Naive B cell (primary cell): Measurements from ENCODE around the gene LYPD8. TPM values are rescaled to one million over a fixed set of nuclear protein-coding genes. Genes with fewer than 3 reads are reported as not detected.
"Not testable (repeated sequence)": the region's sequence is repeated elsewhere in the genome, so short reads cannot be mapped to it uniquely, and the experiment has no call there.

Source experiments
- ATAC-seq, 2 donors: fragments of 150-1000 bp; cut with Tn5 transposase; 2 replicates each; pipeline ENCODE4 v1.10.0; 2021; ENCODE audit warnings: low read depth in 2 of 2, mild to moderate bottlenecking in 2 of 2, moderate library complexity in 2 of 2
- DNase-seq: peaks from one replicate; pipeline ENCODE4 v3.0.0; 2022
- H3K27ac Mint-ChIP-seq, 6 donors: one replicate each; pipeline ENCODE4 v1.8.0; 2020 to 2022; ENCODE audit warnings: mild to moderate bottlenecking in 6 of 6, mixed read lengths in 6 of 6, moderate library complexity in 5 of 6, inconsistent platforms in 2 of 6
- H3K27me3 Mint-ChIP-seq, 3 donors: one replicate each; pipeline ENCODE4 v1.8.0; 2021 to 2022; ENCODE audit warnings: mixed read lengths in 3 of 3, mild to moderate bottlenecking in 1 of 3
- H3K36me3 Mint-ChIP-seq, 2 donors: one replicate each; pipeline ENCODE4 v1.8.0; 2020 to 2022; ENCODE audit warnings: mixed read lengths in 2 of 2, inconsistent platforms in 1 of 2, mild to moderate bottlenecking in 1 of 2
- H3K4me1 Mint-ChIP-seq, 3 donors: one replicate each; pipeline ENCODE4 v1.8.0; 2020 to 2022; ENCODE audit warnings: mixed read lengths in 3 of 3, inconsistent platforms in 1 of 3, mild to moderate bottlenecking in 1 of 3, moderate library complexity in 1 of 3
- H3K4me3 Mint-ChIP-seq, 8 donors: one replicate each; pipeline ENCODE4 v1.8.0; 2020 to 2022; ENCODE audit warnings: mild to moderate bottlenecking in 8 of 8, mixed read lengths in 8 of 8, moderate library complexity in 8 of 8, inconsistent platforms in 2 of 8
- H3K9me3 Mint-ChIP-seq, 7 donors: one replicate each; pipeline ENCODE4 v1.8.0; 2020 to 2022; ENCODE audit warnings: mixed read lengths in 7 of 7, mild to moderate bottlenecking in 5 of 7, inconsistent platforms in 2 of 7, moderate library complexity in 1 of 7
- polyA plus RNA-seq, 6 donors: library from polyadenylated mRNA; unstranded; fragments of 300-500 nt; fragmentation: Illumina TruSeq; gene quantifications; one replicate each; pipeline ENCODE4 v1.2.3, GENCODE V29; 2021; ENCODE audit warnings: low read depth in 6 of 6

LYPD8 gene, protein sequence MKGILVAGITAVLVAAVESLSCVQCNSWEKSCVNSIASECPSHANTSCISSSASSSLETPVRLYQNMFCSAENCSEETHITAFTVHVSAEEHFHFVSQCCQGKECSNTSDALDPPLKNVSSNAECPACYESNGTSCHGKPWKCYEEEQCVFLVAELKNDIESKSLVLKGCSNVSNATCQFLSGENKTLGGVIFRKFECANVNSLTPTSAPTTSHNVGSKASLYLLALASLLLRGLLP
- under 1 TPM in 1 of 6 donors, not detected in 5; 0.39 TPM for polyA plus RNA-seq

GRCh38 chr1:248755517-248755916 is at the start of gene LYPD8:
Gene LYPD8 (minus strand): TSS chr1:248755759. CDS start chr1:248751081, 4,678 bp downstream.
- Mint-ChIP-seq H3K36me3 (no peaks in the 10 kb centered on the region), H3K27ac (peak within 1 kb of the TSS in 4 of 6 donors; percentile 17 to 53 (median 26)), H3K4me3 (no peak within 1 kb of the TSS), H3K27me3 (no peaks in the 10 kb centered on the region), H3K9me3 (peaks cover 0 to 3% (median 0%) of the 10 kb centered on the region in 7 donors), H3K4me1 (peaks cover 4 to 15% (median 5%) of the 10 kb centered on the region in 3 donors)
- no peak for DNase-seq
- ATAC-seq, result no peak

GRCh38 chr1:248804771-248805681 is 49.5 kb upstream of the LYPD8 start:
- Mint-ChIP-seq H3K36me3 (peaks cover 3 to 26% of the 10 kb centered on the region in 2 donors), H3K27me3 (no peaks in the 10 kb centered on the region), H3K4me1 (peaks cover 43 to 69% (median 66%) of the 10 kb centered on the region in 3 donors), H3K27ac (peak overlapping the region; percentile 67 to 98 (median 94)), H3K4me3 (peak overlapping the region; percentile 55 to 92 (median 90)), H3K9me3 (peaks cover 7 to 36% (median 26%) of the 10 kb centered on the region in 7 donors)
- DNase-seq (peak; percentile 80), ATAC-seq (peak; percentile 97 to 98)

- not testable (repeated sequence) for DNase-seq, H3K27me3 Mint-ChIP-seq, ATAC-seq
- Mint-ChIP-seq H3K4me1 (peaks cover 43 to 75% (median 65%) of the 10 kb centered on the region in 3 donors), H3K36me3 (peaks cover 3 to 32% of the 10 kb centered on the region in 2 donors), H3K4me3 (peak overlapping the region; percentile 55 to 92 (median 76)), H3K9me3 (peaks cover 7 to 38% (median 29%) of the 10 kb centered on the region in 7 donors), H3K27ac (peak overlapping the region; percentile 67 to 98 (median 90))
These were observed 47.9 kb upstream of the LYPD8 start for GRCh38 chr1:248803501-248803900.

DNA sequence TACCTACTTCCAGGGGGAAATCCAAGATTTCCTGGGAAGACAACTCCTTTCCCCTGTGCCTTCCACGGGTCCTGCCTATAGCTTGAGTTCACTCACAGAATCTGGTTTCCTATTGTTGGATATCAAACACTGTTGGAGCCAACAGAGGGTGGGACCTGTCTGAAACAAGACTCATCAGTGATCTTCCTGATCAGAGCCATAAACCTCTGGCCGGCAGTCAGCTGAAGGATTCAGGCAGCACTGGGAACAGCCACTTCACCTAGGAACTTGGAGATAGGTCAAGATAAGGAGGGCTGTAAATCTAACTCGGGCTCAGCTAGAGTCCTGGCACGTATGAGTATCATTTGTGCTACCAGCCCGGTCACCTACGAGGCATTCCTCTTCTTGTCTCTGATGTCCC is 46.9 kb upstream of the LYPD8 start:
- Mint-ChIP-seq H3K4me1 (peaks cover 44 to 73% (median 64%) of the 10 kb centered on the region in 3 donors), H3K4me3 (no peak overlapping the region), H3K27ac (peak overlapping the region in 1 of 6 donors; percentile 41)

GRCh38 chr1:248800459-248800858 is 44.9 kb upstream of the LYPD8 start:
- peaks cover 12 to 65% (median 43%) of the 10 kb centered on the region in 7 donors for H3K9me3 Mint-ChIP-seq
- peaks cover 6 to 53% of the 10 kb centered on the region in 2 donors for H3K36me3 Mint-ChIP-seq
- peaks cover 42 to 58% (median 53%) of the 10 kb centered on the region in 3 donors for H3K4me1 Mint-ChIP-seq
- H3K27ac Mint-ChIP-seq, result peak overlapping the region in 5 of 6 donors; percentile 13 to 96 (median 52)
- ATAC-seq, result no peak
- H3K4me3 Mint-ChIP-seq, result peak overlapping the region in 7 of 8 donors; percentile 51 to 77 (median 63)
- no peaks in the 10 kb centered on the region for H3K27me3 Mint-ChIP-seq
- no peak for DNase-seq

More for the DNA sequence above, 46.9 kb upstream of the LYPD8 start:
- no peak for DNase-seq
- peaks cover 3 to 39% of the 10 kb centered on the region in 2 donors for H3K36me3 Mint-ChIP-seq
- peaks cover 7 to 48% (median 36%) of the 10 kb centered on the region in 7 donors for H3K9me3 Mint-ChIP-seq
- no peaks in the 10 kb centered on the region for H3K27me3 Mint-ChIP-seq
- ATAC-seq, result no peak

- Mint-ChIP-seq H3K27ac (no peak overlapping the region), H3K27me3 (no peaks in the 10 kb centered on the region), H3K36me3 (peaks cover 15 to 63% of the 10 kb centered on the region in 2 donors), H3K4me3 (no peak overlapping the region), H3K4me1 (peaks cover 38 to 55% (median 48%) of the 10 kb centered on the region in 3 donors), H3K9me3 (peaks cover 15 to 71% (median 42%) of the 10 kb centered on the region in 7 donors)
- ATAC-seq, result no peak
- DNase-seq, result no peak
These were observed 43.2 kb upstream of the LYPD8 start for GRCh38 chr1:248798791-248799190.

DNA sequence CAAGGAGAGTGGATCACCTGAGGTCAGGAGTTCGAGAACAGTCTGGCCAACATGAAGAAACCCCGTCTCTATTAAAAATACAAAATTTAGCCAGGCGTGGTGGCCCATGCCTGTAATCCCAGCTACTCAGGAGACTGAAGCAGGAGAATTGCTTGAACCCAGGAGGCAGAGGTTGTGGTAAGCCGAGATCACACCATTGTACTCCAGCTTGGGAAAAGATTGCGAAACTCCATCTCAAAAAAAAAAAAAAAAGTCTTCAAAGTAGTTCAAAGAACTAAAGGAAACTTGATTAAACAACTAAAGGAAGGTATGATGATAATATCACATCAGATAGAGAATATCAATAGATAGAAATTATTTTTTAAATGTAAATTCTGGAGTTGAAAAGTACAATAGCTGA is 39.1 kb upstream of the LYPD8 start:
- peaks cover 50 to 64% (median 50%) of the 10 kb centered on the region in 3 donors for H3K4me1 Mint-ChIP-seq

GRCh38 chr1:248793592-248793991 is 38.0 kb upstream of the LYPD8 start:
- H3K36me3 Mint-ChIP-seq, result peaks cover 15 to 39% of the 10 kb centered on the region in 2 donors
- ATAC-seq, result no peak
- no peaks in the 10 kb centered on the region for H3K27me3 Mint-ChIP-seq
- DNase-seq, result no peak
- H3K9me3 Mint-ChIP-seq, result peaks cover 6 to 49% (median 28%) of the 10 kb centered on the region in 7 donors
- peak overlapping the region; percentile 77 to 95 (median 90) for H3K27ac Mint-ChIP-seq
- peaks cover 46 to 61% (median 52%) of the 10 kb centered on the region in 3 donors for H3K4me1 Mint-ChIP-seq
- H3K4me3 Mint-ChIP-seq, result peak overlapping the region in 5 of 8 donors; percentile 20 to 79 (median 59)

More for the DNA sequence above, 39.1 kb upstream of the LYPD8 start:
- not testable (repeated sequence) for DNase-seq, ATAC-seq, H3K27me3 Mint-ChIP-seq
- H3K9me3 Mint-ChIP-seq, result peaks cover 6 to 49% (median 30%) of the 10 kb centered on the region in 7 donors
- H3K36me3 Mint-ChIP-seq, result peaks cover 15 to 44% of the 10 kb centered on the region in 2 donors
- peak overlapping the region in 3 of 8 donors; percentile 35 to 65 (median 36) for H3K4me3 Mint-ChIP-seq
- peak overlapping the region in 3 of 6 donors; percentile 33 to 69 (median 68) for H3K27ac Mint-ChIP-seq

DNA sequence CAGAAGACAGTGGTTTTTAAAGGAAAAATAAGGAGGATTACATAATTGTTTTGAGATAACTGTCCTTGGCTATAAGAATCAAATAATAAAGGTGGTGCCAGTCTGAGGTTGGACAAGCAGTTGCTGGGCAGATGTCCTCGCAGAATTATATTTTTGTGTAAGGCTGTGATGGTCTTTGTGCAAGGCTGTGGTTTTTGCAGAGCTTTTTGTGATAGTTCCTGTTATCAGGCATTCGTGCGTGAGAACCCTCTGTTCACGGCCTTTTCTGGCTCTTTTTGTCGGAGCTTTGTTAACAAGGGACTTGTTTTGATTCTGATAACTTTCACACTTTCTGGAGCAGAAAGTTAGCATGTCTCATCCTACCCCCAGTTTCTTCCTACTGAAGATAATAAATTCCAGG is 36.8 kb upstream of the LYPD8 start:
- peak; percentile 62 for DNase-seq

GRCh38 chr1:248791010-248791409 is 35.5 kb upstream of the LYPD8 start:
- ATAC-seq, result no peak
- H3K27ac Mint-ChIP-seq, result peak overlapping the region; percentile 41 to 87 (median 80)
- peaks cover 13 to 23% of the 10 kb centered on the region in 2 donors for H3K36me3 Mint-ChIP-seq
- H3K4me3 Mint-ChIP-seq, result peak overlapping the region in 1 of 8 donors; percentile 24
- peaks cover 6 to 29% (median 14%) of the 10 kb centered on the region in 7 donors for H3K9me3 Mint-ChIP-seq
- H3K27me3 Mint-ChIP-seq, result no peaks in the 10 kb centered on the region
- DNase-seq, result no peak
- H3K4me1 Mint-ChIP-seq, result peaks cover 50 to 80% (median 59%) of the 10 kb centered on the region in 3 donors

More for the DNA sequence above, 36.8 kb upstream of the LYPD8 start:
- Mint-ChIP-seq H3K4me3 (peak overlapping the region in 7 of 8 donors; percentile 29 to 87 (median 69)), H3K9me3 (peaks cover 6 to 40% (median 20%) of the 10 kb centered on the region in 7 donors), H3K27me3 (no peaks in the 10 kb centered on the region), H3K27ac (peak overlapping the region; percentile 84 to 96 (median 94)), H3K4me1 (peaks cover 48 to 69% (median 50%) of the 10 kb centered on the region in 3 donors), H3K36me3 (peaks cover 15 to 30% of the 10 kb centered on the region in 2 donors)
- peak; percentile 96 to 98 for ATAC-seq

- H3K36me3 Mint-ChIP-seq, result peaks cover 12 to 17% of the 10 kb centered on the region in 2 donors
- ATAC-seq, result no peak
- peak overlapping the region in 5 of 6 donors; percentile 41 to 87 (median 81) for H3K27ac Mint-ChIP-seq
- H3K9me3 Mint-ChIP-seq, result peaks cover 4 to 24% (median 10%) of the 10 kb centered on the region in 7 donors
- H3K4me3 Mint-ChIP-seq, result peak overlapping the region in 2 of 8 donors; percentile 25 to 56
- no peaks in the 10 kb centered on the region for H3K27me3 Mint-ChIP-seq
- DNase-seq, result no peak
- peaks cover 49 to 83% (median 59%) of the 10 kb centered on the region in 3 donors for H3K4me1 Mint-ChIP-seq
These were observed 34.9 kb upstream of the LYPD8 start for GRCh38 chr1:248790456-248790855.

- not testable (repeated sequence) for ATAC-seq, H3K36me3 Mint-ChIP-seq, H3K4me3 Mint-ChIP-seq, H3K27me3 Mint-ChIP-seq, DNase-seq
- H3K4me1 Mint-ChIP-seq, result peaks cover 47 to 79% (median 55%) of the 10 kb centered on the region in 3 donors
- peaks cover 2 to 15% (median 7%) of the 10 kb centered on the region in 7 donors for H3K9me3 Mint-ChIP-seq
- H3K27ac Mint-ChIP-seq, result peak overlapping the region in 2 of 6 donors; percentile 43 to 66
These were observed 33.8 kb upstream of the LYPD8 start for GRCh38 chr1:248789337-248789736.
